GM12878 (cell line): ENCODE data around the gene OR9Q2. TPM values are rescaled to one million over a fixed set of nuclear protein-coding genes. Genes with fewer than 3 reads are reported as not detected.

Experiments used
- ATAC-seq: fragments of 200-7000 bp; cut with Tn5 transposase; 3 replicates; pipeline ENCODE4 v1.9.1; 2020; ENCODE audit warnings: mild to moderate bottlenecking, moderate library complexity
- BruUV-seq: library from RNA; stranded (reverse); fragments of 400-500 nt; replicated peaks from 2 replicates; lab custom pipeline; 2021; lab: Mats Ljungman, UMichigan
- CTCF ChIA-PET: fragments of 300-600 bp; sonication (Branson Sonifier 250); formaldehyde crosslinking; extraction: SDS; loops from one replicate; lab custom pipeline; 2021; ENCODE audit warnings: inconsistent platforms; lab: Yijun Ruan, JAX
- POLR2A ChIA-PET: fragments of 350-600 bp; formaldehyde crosslinking; extraction: SDS; loops from one replicate; lab custom pipeline; 2021; ENCODE audit warnings: inconsistent platforms; lab: Charles Lee
- RAD21 ChIA-PET: fragments of 300-600 bp; sonication (Branson Sonifier 250); formaldehyde crosslinking; loops from one replicate; lab custom pipeline; 2023; ENCODE audit warnings: antibody characterized with exemption; ENCODE audit not compliant: unreplicated experiment; lab: Charles Lee
- SMC1A ChIA-PET: fragments of 300-600 bp; sonication (Branson Sonifier 250); formaldehyde crosslinking; loops from one replicate; lab custom pipeline; 2023; ENCODE audit not compliant: unreplicated experiment, uncharacterized antibody; lab: Charles Lee
- DNase-seq: peaks from one replicate; pipeline ENCODE4 v3.0.0-alpha.2; 2011; ENCODE audit warnings: low read depth, low spot score
- FAIRE-seq: peaks from 3 replicates; lab custom pipeline; 2011; peaks lifted over from hg19 to GRCh38; lab: Jason Lieb, UNC
- H2AFZ ChIP-seq: 2 replicates; pipeline ENCODE4 v1.6.0; 2011; ENCODE audit warnings: low read depth, low read length, control low read depth; ENCODE audit not compliant: control insufficient read depth
- H3K27ac ChIP-seq: 2 replicates; pipeline ENCODE4 v1.5.1; 2011; ENCODE audit warnings: control low read depth; ENCODE audit not compliant: control insufficient read depth, insufficient read depth
- H3K27me3 ChIP-seq, 2 experiments: replicated peaks in 1 of 2; 2 replicates each; pipeline versions ENCODE4 v1.6.0 to v1.6.1; 2011; ENCODE audit warnings: low read length in 1 of 2; ENCODE audit not compliant: control insufficient read depth in 2 of 2, insufficient read depth in 2 of 2
- H3K36me3 ChIP-seq, 2 experiments: 2 replicates each; pipeline ENCODE4 v1.5.1; 2011; ENCODE audit warnings: low read length in 1 of 2; ENCODE audit not compliant: control insufficient read depth in 2 of 2, insufficient read depth in 2 of 2
- H3K4me1 ChIP-seq: 2 replicates; pipeline ENCODE4 v1.6.1; 2011; ENCODE audit warnings: mild to moderate bottlenecking, low read length, moderate library complexity, mixed read lengths; ENCODE audit not compliant: control insufficient read depth, insufficient read depth
- H3K4me2 ChIP-seq: 2 replicates; pipeline ENCODE4 v1.6.0; 2011; ENCODE audit warnings: control low read depth; ENCODE audit not compliant: control insufficient read depth, insufficient read depth
- H3K4me3 ChIP-seq: fragments of 200-600 bp; sonication (generic); 2 replicates; pipeline ENCODE4 v1.5.1; 2016
- H3K79me2 ChIP-seq: 2 replicates; pipeline ENCODE4 v1.6.0; 2011; ENCODE audit warnings: low read length; ENCODE audit not compliant: control insufficient read depth, insufficient read depth
- H3K9ac ChIP-seq: 2 replicates; pipeline ENCODE4 v1.8.0; 2011; ENCODE audit warnings: low read length, control low read depth, mixed read lengths; ENCODE audit not compliant: control insufficient read depth, insufficient read depth
- H3K9me3 ChIP-seq: replicated peaks from 3 replicates; pipeline ENCODE4 v1.5.1; 2011; ENCODE audit warnings: mild to moderate bottlenecking, low read length; ENCODE audit not compliant: control insufficient read depth, insufficient read depth
- H4K20me1 ChIP-seq: 2 replicates; pipeline ENCODE4 v1.6.0; 2011; ENCODE audit not compliant: control insufficient read depth, insufficient read depth
- HDAC6 ChIP-seq: fragments of 200-600 bp; sonication (generic); IDR thresholded peaks from one replicate; pipeline ENCODE4 v1.8.0; 2017; ENCODE audit warnings: antibody characterized with exemption; ENCODE audit not compliant: unreplicated experiment
- MTA3 ChIP-seq: IDR thresholded peaks from 2 replicates; pipeline ENCODE4 v1.6.1; 2012; ENCODE audit warnings: low read length, inconsistent platforms, borderline replicate concordance
- NFIC ChIP-seq: IDR thresholded peaks from 2 replicates; pipeline ENCODE4 v1.6.1; 2012; ENCODE audit warnings: low read depth, mild to moderate bottlenecking, inconsistent platforms, low read length, moderate library complexity
- NFYA ChIP-seq: IDR thresholded peaks from 2 replicates; pipeline ENCODE4 v1.6.1; 2011; ENCODE audit warnings: low read depth, mild to moderate bottlenecking, low read length, improper control_type of control experiment, borderline replicate concordance
- NR2F1 ChIP-seq: fragments of 450-650 bp; conservative IDR thresholded peaks from 2 replicates; pipeline ENCODE4 v1.6.1; 2017; ENCODE audit warnings: mild to moderate bottlenecking
- RCOR1 ChIP-seq: conservative IDR thresholded peaks from 2 replicates; pipeline ENCODE4 v1.6.1; 2012; ENCODE audit warnings: low read depth, low read length, improper control_type of control experiment
- SREBF1 ChIP-seq: IDR thresholded peaks from 2 replicates; pipeline ENCODE4 v1.6.1; 2012; ENCODE audit warnings: mild to moderate bottlenecking, low read length
- SRF ChIP-seq, 2 experiments: IDR thresholded peaks; 2 replicates each; pipeline ENCODE4 v1.6.1; 2011; ENCODE audit warnings: low read depth in 2 of 2, low read length in 2 of 2, mild to moderate bottlenecking in 1 of 2, moderate library complexity in 1 of 2
- STAT1 ChIP-seq: fragments of 450-650 bp; conservative IDR thresholded peaks from 2 replicates; pipeline ENCODE4 v1.6.1; 2014; ENCODE audit warnings: antibody characterized with exemption, mild to moderate bottlenecking
- ZZZ3 ChIP-seq: IDR thresholded peaks from 2 replicates; pipeline ENCODE4 v1.6.1; 2011; ENCODE audit warnings: low read depth; ENCODE audit not compliant: control insufficient read depth, insufficient read length
- WGBS: methylation state at CpG from one replicate; pipeline ENCODE4 v1.1.6; 2016; ENCODE audit warnings: low lambda C conversion rate; ENCODE audit not compliant: insufficient replicate concordance, insufficient coverage; ENCODE audit errors: missing lambda C conversion rate; 5-methylcytosine and 5-hydroxymethylcytosine counted together
- in situ Hi-C: fragments of 300-500 bp; cut with MboI; formaldehyde crosslinking; loops from 9 replicates; pipeline ENCODE4 v1.14.3; 2018; ENCODE audit warnings: mixed read lengths
- intact Hi-C: fragments of 100-400 bp; cut with micrococcal nuclease; formaldehyde crosslinking; loops from one replicate; pipeline ENCODE4 v1.14.2; 2022; ENCODE audit not compliant: unreplicated experiment
- polyA plus RNA-seq, 11 experiments: library from polyadenylated mRNA; depleted of rRNA in 4 of 11; unstranded in 6 of 11; stranded (reverse) in 5 of 11; fragments of >200 nt; fragmentation: Nextera tagmentation in 4 of 11; fragmentation: Illumina TruSeq in 1 of 11; extraction: Ambion mirVana in 4 of 11; extraction: Trizol in 1 of 11; gene quantifications; 1 replicate in 1 of 11; 2 replicates in 10 of 11; pipeline versions ENCODE4 v1.2.1 to v1.2.3, GENCODE V29; 2011 to 2016; ENCODE audit warnings: inconsistent platforms in 2 of 11, missing spikeins in 2 of 11, low read depth in 1 of 11
- total RNA-seq, 4 experiments: library from RNA; depleted of rRNA in 3 of 4; stranded (reverse); fragments of >200 nt in 3 of 4; fragmentation: Illumina TruSeq in 1 of 4; extraction: Trizol in 1 of 4; gene quantifications; 2 replicates each; pipeline versions ENCODE4 v1.2.1 to v1.2.3, GENCODE V29; 2013 to 2021
- TF ChIP-seq, protein P1 (sequence below): fragments of 450-650 bp; IDR thresholded peaks from 2 replicates; pipeline ENCODE4 v1.6.1; 2017; ENCODE audit warnings: mild to moderate bottlenecking, moderate library complexity
- TF ChIP-seq, protein P2 (sequence below): IDR thresholded peaks from 2 replicates; pipeline ENCODE4 v1.6.1; 2012; ENCODE audit warnings: mild to moderate bottlenecking, low read depth, low read length
- TF ChIP-seq, protein P3 (sequence below): fragments of 450-650 bp; IDR thresholded peaks from 2 replicates; pipeline ENCODE4 v1.6.1; 2017; ENCODE audit warnings: mild to moderate bottlenecking, moderate library complexity

The OR9Q2 gene
- total and polyA plus RNA-seq, 10 of the 15 experiments (the other 5 are each of a cell fraction or from before 2014, with no cell fraction given): 0.05 TPM; not detected in 9

DNA sequence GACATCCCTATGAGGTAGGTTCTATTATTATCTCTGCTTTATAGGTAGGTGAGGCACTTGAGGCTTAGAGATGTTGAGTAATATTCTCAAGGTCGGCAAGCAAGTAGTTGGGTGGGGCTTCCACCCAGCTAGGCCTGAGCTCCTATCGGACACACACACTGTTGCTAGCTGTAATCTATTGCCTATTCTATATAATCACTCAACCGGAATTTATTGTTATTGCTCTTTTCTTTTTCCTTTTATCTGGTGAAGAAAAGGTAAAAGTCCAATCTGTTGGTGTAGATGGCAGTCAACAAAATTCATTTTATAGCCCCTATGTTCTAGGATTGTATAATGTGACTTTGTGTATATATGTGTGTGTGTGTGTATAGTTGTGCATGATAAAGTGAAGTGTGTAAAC lies 3.4 kb downstream of the OR9Q2 start:
- CTCF ChIA-PET: no interaction called here
- no TSS peak for BruUV-seq
- no peak overlapping the region for H2AFZ ChIP-seq
- 11% methylated on average over 3 of the region's 3 CpGs for WGBS
- RAD21 ChIA-PET: no interaction called here
- H3K9ac ChIP-seq: no peak overlapping the region
- DNase-seq: no peak
- SMC1A ChIA-PET: no interaction called here
- no peaks in the 10 kb centered on the region for H3K9me3 ChIP-seq
- H4K20me1 ChIP-seq: no peaks in the 10 kb centered on the region
- no peaks in the 10 kb centered on the region for H3K4me1 ChIP-seq
- H3K36me3 ChIP-seq: no peaks in the 10 kb centered on the region
- no peak overlapping the region for H3K4me2 ChIP-seq
- H3K27me3 ChIP-seq: no peaks in the 10 kb centered on the region
- intact Hi-C loops: no loop called here
- H3K4me3 ChIP-seq: no peak overlapping the region
- POLR2A ChIA-PET: no interaction called here
- in situ Hi-C loops: no loop called here
- H3K27ac ChIP-seq: no peak overlapping the region
- ATAC-seq: no peak
- FAIRE-seq: no peak
- no peaks in the 10 kb centered on the region for H3K79me2 ChIP-seq
- TF ChIP-seq HDAC6 (no peak), RCOR1 (no peak), STAT1 (no peak), MTA3 (no peak), NFIC (no peak), NR2F1 (no peak), SREBF1 (no peak), SRF (IDR thresholded peaks at IDR 0.05; ENCODE audit: low read depth in 2 of 2, low read length in 2 of 2) (no peak), ZZZ3 (no peak), NFYA (no peak)
- TF ChIP-seq, protein P1, sequence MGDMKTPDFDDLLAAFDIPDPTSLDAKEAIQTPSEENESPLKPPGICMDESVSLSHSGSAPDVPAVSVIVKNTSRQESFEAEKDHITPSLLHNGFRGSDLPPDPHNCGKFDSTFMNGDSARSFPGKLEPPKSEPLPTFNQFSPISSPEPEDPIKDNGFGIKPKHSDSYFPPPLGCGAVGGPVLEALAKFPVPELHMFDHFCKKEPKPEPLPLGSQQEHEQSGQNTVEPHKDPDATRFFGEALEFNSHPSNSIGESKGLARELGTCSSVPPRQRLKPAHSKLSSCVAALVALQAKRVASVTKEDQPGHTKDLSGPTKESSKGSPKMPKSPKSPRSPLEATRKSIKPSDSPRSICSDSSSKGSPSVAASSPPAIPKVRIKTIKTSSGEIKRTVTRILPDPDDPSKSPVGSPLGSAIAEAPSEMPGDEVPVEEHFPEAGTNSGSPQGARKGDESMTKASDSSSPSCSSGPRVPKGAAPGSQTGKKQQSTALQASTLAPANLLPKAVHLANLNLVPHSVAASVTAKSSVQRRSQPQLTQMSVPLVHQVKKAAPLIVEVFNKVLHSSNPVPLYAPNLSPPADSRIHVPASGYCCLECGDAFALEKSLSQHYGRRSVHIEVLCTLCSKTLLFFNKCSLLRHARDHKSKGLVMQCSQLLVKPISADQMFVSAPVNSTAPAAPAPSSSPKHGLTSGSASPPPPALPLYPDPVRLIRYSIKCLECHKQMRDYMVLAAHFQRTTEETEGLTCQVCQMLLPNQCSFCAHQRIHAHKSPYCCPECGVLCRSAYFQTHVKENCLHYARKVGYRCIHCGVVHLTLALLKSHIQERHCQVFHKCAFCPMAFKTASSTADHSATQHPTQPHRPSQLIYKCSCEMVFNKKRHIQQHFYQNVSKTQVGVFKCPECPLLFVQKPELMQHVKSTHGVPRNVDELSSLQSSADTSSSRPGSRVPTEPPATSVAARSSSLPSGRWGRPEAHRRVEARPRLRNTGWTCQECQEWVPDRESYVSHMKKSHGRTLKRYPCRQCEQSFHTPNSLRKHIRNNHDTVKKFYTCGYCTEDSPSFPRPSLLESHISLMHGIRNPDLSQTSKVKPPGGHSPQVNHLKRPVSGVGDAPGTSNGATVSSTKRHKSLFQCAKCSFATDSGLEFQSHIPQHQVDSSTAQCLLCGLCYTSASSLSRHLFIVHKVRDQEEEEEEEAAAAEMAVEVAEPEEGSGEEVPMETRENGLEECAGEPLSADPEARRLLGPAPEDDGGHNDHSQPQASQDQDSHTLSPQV: no peak
- TF ChIP-seq, protein P2, sequence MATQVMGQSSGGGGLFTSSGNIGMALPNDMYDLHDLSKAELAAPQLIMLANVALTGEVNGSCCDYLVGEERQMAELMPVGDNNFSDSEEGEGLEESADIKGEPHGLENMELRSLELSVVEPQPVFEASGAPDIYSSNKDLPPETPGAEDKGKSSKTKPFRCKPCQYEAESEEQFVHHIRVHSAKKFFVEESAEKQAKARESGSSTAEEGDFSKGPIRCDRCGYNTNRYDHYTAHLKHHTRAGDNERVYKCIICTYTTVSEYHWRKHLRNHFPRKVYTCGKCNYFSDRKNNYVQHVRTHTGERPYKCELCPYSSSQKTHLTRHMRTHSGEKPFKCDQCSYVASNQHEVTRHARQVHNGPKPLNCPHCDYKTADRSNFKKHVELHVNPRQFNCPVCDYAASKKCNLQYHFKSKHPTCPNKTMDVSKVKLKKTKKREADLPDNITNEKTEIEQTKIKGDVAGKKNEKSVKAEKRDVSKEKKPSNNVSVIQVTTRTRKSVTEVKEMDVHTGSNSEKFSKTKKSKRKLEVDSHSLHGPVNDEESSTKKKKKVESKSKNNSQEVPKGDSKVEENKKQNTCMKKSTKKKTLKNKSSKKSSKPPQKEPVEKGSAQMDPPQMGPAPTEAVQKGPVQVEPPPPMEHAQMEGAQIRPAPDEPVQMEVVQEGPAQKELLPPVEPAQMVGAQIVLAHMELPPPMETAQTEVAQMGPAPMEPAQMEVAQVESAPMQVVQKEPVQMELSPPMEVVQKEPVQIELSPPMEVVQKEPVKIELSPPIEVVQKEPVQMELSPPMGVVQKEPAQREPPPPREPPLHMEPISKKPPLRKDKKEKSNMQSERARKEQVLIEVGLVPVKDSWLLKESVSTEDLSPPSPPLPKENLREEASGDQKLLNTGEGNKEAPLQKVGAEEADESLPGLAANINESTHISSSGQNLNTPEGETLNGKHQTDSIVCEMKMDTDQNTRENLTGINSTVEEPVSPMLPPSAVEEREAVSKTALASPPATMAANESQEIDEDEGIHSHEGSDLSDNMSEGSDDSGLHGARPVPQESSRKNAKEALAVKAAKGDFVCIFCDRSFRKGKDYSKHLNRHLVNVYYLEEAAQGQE: no peak
- TF ChIP-seq, protein P3, sequence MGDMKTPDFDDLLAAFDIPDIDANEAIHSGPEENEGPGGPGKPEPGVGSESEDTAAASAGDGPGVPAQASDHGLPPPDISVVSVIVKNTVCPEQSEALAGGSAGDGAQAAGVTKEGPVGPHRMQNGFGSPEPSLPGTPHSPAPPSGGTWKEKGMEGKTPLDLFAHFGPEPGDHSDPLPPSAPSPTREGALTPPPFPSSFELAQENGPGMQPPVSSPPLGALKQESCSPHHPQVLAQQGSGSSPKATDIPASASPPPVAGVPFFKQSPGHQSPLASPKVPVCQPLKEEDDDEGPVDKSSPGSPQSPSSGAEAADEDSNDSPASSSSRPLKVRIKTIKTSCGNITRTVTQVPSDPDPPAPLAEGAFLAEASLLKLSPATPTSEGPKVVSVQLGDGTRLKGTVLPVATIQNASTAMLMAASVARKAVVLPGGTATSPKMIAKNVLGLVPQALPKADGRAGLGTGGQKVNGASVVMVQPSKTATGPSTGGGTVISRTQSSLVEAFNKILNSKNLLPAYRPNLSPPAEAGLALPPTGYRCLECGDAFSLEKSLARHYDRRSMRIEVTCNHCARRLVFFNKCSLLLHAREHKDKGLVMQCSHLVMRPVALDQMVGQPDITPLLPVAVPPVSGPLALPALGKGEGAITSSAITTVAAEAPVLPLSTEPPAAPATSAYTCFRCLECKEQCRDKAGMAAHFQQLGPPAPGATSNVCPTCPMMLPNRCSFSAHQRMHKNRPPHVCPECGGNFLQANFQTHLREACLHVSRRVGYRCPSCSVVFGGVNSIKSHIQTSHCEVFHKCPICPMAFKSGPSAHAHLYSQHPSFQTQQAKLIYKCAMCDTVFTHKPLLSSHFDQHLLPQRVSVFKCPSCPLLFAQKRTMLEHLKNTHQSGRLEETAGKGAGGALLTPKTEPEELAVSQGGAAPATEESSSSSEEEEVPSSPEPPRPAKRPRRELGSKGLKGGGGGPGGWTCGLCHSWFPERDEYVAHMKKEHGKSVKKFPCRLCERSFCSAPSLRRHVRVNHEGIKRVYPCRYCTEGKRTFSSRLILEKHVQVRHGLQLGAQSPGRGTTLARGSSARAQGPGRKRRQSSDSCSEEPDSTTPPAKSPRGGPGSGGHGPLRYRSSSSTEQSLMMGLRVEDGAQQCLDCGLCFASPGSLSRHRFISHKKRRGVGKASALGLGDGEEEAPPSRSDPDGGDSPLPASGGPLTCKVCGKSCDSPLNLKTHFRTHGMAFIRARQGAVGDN: no peak
